ENCODE measurements around the gene GAS6. TPM values are rescaled to one million over a fixed set of nuclear protein-coding genes. Genes with fewer than 3 reads are reported as not detected.

The GAS6 gene
- total and polyA plus RNA-seq, 9 of the 15 experiments (the other 6 are each of a cell fraction or from before 2014, with no cell fraction given): 0.14 to 9.7 (median 4.7) TPM; not detected in 1

DNA sequence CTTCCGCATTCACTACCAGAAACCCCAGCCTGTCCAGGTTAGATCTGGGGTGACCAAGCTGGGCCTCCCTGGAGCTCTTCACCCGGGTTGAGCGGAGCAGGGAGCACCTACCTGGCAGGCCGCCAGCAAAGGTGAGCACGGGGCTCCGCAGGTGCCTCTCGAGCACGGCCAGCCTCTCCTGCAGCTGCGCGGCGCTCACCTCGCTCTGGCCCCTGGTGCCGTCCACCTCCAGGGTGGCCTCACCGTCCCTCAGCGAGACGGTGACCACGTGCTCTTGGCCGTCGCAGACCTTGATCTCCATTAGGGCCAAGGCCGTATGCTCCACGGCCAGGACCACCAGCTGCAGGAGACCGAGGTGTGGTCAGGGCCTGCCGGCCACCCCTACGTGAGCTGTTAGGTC is 42.0 kb downstream of the GAS6 start (continued):
- TF ChIP-seq, protein P1, sequence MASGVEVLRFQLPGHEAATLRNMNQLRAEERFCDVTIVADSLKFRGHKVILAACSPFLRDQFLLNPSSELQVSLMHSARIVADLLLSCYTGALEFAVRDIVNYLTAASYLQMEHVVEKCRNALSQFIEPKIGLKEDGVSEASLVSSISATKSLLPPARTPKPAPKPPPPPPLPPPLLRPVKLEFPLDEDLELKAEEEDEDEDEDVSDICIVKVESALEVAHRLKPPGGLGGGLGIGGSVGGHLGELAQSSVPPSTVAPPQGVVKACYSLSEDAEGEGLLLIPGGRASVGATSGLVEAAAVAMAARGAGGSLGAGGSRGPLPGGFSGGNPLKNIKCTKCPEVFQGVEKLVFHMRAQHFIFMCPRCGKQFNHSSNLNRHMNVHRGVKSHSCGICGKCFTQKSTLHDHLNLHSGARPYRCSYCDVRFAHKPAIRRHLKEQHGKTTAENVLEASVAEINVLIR (CRISPR knock-in tag; IDR thresholded peaks at IDR 0.05): no peak
- TF ChIP-seq ETV1 (tag; conservative IDR thresholded peaks at IDR 0.05; ENCODE audit: low read depth) (no peak), PTTG1 (tag; IDR thresholded peaks at IDR 0.05; ENCODE audit: low read depth) (no peak), POLR2G (IDR thresholded peaks at IDR 0.05; ENCODE audit: low read depth, low read length) (peak; percentile 52; the same call in 1 of the 2 replicates), NFIC (IDR thresholded peaks at IDR 0.05) (peak; percentile 75), FOXJ3 (CRISPR knock-in tag; IDR thresholded peaks at IDR 0.05) (no peak), GTF2A2 (tag; IDR thresholded peaks at IDR 0.05) (no peak), ZFP36 (IDR thresholded peaks at IDR 0.05; ENCODE audit: low read depth, low read length, partially characterized antibody) (no peak), ZC3H4 (CRISPR knock-in tag; IDR thresholded peaks at IDR 0.05; ENCODE audit: borderline replicate concordance) (no peak)
- TF ChIP-seq, protein P2, sequence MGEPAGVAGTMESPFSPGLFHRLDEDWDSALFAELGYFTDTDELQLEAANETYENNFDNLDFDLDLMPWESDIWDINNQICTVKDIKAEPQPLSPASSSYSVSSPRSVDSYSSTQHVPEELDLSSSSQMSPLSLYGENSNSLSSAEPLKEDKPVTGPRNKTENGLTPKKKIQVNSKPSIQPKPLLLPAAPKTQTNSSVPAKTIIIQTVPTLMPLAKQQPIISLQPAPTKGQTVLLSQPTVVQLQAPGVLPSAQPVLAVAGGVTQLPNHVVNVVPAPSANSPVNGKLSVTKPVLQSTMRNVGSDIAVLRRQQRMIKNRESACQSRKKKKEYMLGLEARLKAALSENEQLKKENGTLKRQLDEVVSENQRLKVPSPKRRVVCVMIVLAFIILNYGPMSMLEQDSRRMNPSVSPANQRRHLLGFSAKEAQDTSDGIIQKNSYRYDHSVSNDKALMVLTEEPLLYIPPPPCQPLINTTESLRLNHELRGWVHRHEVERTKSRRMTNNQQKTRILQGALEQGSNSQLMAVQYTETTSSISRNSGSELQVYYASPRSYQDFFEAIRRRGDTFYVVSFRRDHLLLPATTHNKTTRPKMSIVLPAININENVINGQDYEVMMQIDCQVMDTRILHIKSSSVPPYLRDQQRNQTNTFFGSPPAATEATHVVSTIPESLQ (CRISPR knock-in tag; IDR thresholded peaks at IDR 0.05): no peak
- TF ChIP-seq, protein P3, sequence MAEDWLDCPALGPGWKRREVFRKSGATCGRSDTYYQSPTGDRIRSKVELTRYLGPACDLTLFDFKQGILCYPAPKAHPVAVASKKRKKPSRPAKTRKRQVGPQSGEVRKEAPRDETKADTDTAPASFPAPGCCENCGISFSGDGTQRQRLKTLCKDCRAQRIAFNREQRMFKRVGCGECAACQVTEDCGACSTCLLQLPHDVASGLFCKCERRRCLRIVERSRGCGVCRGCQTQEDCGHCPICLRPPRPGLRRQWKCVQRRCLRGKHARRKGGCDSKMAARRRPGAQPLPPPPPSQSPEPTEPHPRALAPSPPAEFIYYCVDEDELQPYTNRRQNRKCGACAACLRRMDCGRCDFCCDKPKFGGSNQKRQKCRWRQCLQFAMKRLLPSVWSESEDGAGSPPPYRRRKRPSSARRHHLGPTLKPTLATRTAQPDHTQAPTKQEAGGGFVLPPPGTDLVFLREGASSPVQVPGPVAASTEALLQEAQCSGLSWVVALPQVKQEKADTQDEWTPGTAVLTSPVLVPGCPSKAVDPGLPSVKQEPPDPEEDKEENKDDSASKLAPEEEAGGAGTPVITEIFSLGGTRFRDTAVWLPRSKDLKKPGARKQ (CRISPR knock-in tag; IDR thresholded peaks at IDR 0.05): no peak

All from K562 (cell line).